Spleen (tissue), 11 donors: Measurements from ENCODE around the gene DHX29. TPM values are rescaled to one million over a fixed set of nuclear protein-coding genes. Genes with fewer than 3 reads are reported as not detected.

Experiments used
- DNase-seq: peaks from one replicate; pipeline ENCODE4 v3.0.0-alpha.2; 2020
- H3K27ac ChIP-seq, 8 donors: fragments of 200-600 bp; sonication (generic) in 7 of 8; 1 replicate in 4 of 8; 2 replicates in 4 of 8; pipeline versions ENCODE4 v1.5.0 to v1.8.0; 2016 to 2021; ENCODE audit warnings: inconsistent platforms in 4 of 8, mild to moderate bottlenecking in 4 of 8, moderate library complexity in 1 of 8
- H3K27me3 ChIP-seq, 7 donors: fragments of 200-600 bp; sonication (generic) in 6 of 7; replicated peaks in 1 of 7; 1 replicate in 4 of 7; 2 replicates in 3 of 7; pipeline versions ENCODE4 v1.5.0 to v1.8.0; 2016 to 2021; ENCODE audit warnings: inconsistent platforms in 3 of 7, mild to moderate bottlenecking in 1 of 7
- H3K36me3 ChIP-seq, 6 donors: fragments of 200-600 bp; sonication (generic) in 5 of 6; 1 replicate in 4 of 6; 2 replicates in 2 of 6; pipeline versions ENCODE4 v1.5.0 to v1.8.0; 2016 to 2021; ENCODE audit warnings: inconsistent platforms in 2 of 6
- H3K4me1 ChIP-seq, 6 donors: fragments of 200-600 bp; sonication (generic) in 5 of 6; 1 replicate in 3 of 6; 2 replicates in 3 of 6; pipeline versions ENCODE4 v1.5.0 to v1.8.0; 2016 to 2021; ENCODE audit warnings: inconsistent platforms in 3 of 6
- H3K4me3 ChIP-seq, 8 donors: fragments of 200-600 bp; sonication (generic) in 7 of 8; 1 replicate in 4 of 8; 2 replicates in 4 of 8; pipeline versions ENCODE4 v1.5.0 to v1.8.0; 2016 to 2021; ENCODE audit warnings: inconsistent platforms in 4 of 8, mild to moderate bottlenecking in 4 of 8, moderate library complexity in 2 of 8
- H3K9me3 ChIP-seq, 8 donors: fragments of 200-600 bp; sonication (generic) in 7 of 8; 1 replicate in 4 of 8; 2 replicates in 4 of 8; pipeline versions ENCODE4 v1.5.0 to v1.8.0; 2016 to 2021; ENCODE audit warnings: inconsistent platforms in 4 of 8
- POLR2A ChIP-seq, 3 donors: fragments of 450-650 bp; IDR thresholded peaks; one replicate each; pipeline ENCODE4 v1.5.1; 2017; ENCODE audit warnings: antibody characterized with exemption in 3 of 3, mild to moderate bottlenecking in 1 of 3
- POLR2AphosphoS5 ChIP-seq, 3 donors: sonication (generic); formaldehyde crosslinking; IDR thresholded peaks; one replicate each; pipeline ENCODE4 v1.5.1; 2017; ENCODE audit warnings: antibody characterized with exemption in 3 of 3
- WGBS, 5 donors: extraction: QIAGEN DNeasy Blood & Tissue Kit in 3 of 5; methylation state at CpG; one replicate each; pipeline versions ENCODE4 v1.1.5 to v1.1.7; 2013 to 2018; 5-methylcytosine and 5-hydroxymethylcytosine counted together
- intact Hi-C: fragments of 100-400 bp; cut with DNase I; formaldehyde crosslinking; loops from one replicate; pipeline ENCODE4 v1.15.0; 2023; ENCODE audit warnings: low total_unique reads
- polyA plus RNA-seq, 3 donors: library from polyadenylated mRNA; stranded (reverse); fragments of 200-250 nt; gene quantifications; one replicate each; pipeline ENCODE4 v1.2.1, GENCODE V29; 2013
- total RNA-seq, 7 donors: library from RNA; depleted of rRNA in 3 of 7; stranded (reverse); fragments of >200 nt in 3 of 7; fragmentation: NEBNext Ultra II Directional in 4 of 7; extraction: Animal tissue kit (Norgen Biotek cat#: 25700) in 4 of 7; gene quantifications; one replicate each; pipeline versions ENCODE4 v1.1.0 to v1.2.1, GENCODE V29; 2016 to 2021
- TF ChIP-seq, protein P1 (sequence below), 11 experiments: fragments of 200-600 bp in 7 of 11; fragments of 450-650 bp in 4 of 11; sonication (generic) in 4 of 11; IDR thresholded peaks in 8 of 11; conservative IDR thresholded peaks in 3 of 11; 1 replicate in 7 of 11; 2 replicates in 4 of 11; pipeline versions ENCODE4 v1.4.0 to v1.8.0; 2016 to 2021; ENCODE audit warnings: antibody characterized with exemption in 11 of 11, inconsistent platforms in 4 of 11, mild to moderate bottlenecking in 1 of 11
- donor health status: healthy with polysubstance abuse.
- donor health status: DM: no; HTN: no; CAD: no; lungs with moderate emphysema.
- donor health status: DM: no; HTN: no; CAD: no.
- donor health status: Bipolar disorder and iron deficiency.
- donor health status: healthy.
- donor health status: DM: no; HTN: no; CAD: no.
- donor health status: DM: yes; HTN: yes; CAD: no.

The DHX29 gene
- total and polyA plus RNA-seq, 10 donors = 4.5 to 27.0 (median 17.5) TPM

DNA sequence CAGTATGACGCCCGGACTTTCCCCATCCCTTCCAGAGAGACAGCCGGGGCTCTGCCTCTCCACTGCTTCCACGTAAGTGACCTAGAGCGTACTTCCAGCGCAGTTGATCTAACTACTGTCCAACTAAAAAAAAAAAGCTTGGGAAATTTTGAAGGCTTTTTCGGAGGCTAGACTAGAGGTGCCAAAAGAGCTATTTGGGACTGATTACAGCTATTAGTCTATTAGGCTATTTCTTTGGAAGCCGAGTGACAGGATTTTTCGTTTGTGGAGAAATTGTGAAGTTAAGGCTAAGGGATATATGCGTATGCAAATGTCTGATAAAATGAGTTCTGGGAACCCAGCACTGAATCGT, 75.6 kb downstream of the DHX29 start:
- Histone ChIP-seq H3K36me3 (no peaks in the 10 kb centered on the region), H3K4me3 (peak overlapping the region in 7 of 8 donors; percentile 15 to 83 (median 63)), H3K4me1 (peaks cover 40 to 54% (median 49%) of the 10 kb centered on the region in 6 donors), H3K9me3 (no peaks in the 10 kb centered on the region), H3K27ac (no peak overlapping the region), H3K27me3 (peaks cover 42 to 100% (median 95%) of the 10 kb centered on the region in 7 donors)
- intact Hi-C loops = no loop called here
- WGBS, 5 donors = 2 to 7% (median 5%) methylated on average over 11 of the region's 11 CpGs
- no peak for DNase-seq
- no peak for TF ChIP-seq POLR2AphosphoS5 (IDR thresholded peaks at IDR 0.05)
- TF ChIP-seq, protein P1, sequence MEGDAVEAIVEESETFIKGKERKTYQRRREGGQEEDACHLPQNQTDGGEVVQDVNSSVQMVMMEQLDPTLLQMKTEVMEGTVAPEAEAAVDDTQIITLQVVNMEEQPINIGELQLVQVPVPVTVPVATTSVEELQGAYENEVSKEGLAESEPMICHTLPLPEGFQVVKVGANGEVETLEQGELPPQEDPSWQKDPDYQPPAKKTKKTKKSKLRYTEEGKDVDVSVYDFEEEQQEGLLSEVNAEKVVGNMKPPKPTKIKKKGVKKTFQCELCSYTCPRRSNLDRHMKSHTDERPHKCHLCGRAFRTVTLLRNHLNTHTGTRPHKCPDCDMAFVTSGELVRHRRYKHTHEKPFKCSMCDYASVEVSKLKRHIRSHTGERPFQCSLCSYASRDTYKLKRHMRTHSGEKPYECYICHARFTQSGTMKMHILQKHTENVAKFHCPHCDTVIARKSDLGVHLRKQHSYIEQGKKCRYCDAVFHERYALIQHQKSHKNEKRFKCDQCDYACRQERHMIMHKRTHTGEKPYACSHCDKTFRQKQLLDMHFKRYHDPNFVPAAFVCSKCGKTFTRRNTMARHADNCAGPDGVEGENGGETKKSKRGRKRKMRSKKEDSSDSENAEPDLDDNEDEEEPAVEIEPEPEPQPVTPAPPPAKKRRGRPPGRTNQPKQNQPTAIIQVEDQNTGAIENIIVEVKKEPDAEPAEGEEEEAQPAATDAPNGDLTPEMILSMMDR (IDR thresholded peaks at IDR 0.05 in 8 of 11, conservative IDR thresholded peaks at IDR 0.05 in 3 of 11) = no peak
- TF ChIP-seq POLR2A (IDR thresholded peaks at IDR 0.05) = no peak

DNA sequence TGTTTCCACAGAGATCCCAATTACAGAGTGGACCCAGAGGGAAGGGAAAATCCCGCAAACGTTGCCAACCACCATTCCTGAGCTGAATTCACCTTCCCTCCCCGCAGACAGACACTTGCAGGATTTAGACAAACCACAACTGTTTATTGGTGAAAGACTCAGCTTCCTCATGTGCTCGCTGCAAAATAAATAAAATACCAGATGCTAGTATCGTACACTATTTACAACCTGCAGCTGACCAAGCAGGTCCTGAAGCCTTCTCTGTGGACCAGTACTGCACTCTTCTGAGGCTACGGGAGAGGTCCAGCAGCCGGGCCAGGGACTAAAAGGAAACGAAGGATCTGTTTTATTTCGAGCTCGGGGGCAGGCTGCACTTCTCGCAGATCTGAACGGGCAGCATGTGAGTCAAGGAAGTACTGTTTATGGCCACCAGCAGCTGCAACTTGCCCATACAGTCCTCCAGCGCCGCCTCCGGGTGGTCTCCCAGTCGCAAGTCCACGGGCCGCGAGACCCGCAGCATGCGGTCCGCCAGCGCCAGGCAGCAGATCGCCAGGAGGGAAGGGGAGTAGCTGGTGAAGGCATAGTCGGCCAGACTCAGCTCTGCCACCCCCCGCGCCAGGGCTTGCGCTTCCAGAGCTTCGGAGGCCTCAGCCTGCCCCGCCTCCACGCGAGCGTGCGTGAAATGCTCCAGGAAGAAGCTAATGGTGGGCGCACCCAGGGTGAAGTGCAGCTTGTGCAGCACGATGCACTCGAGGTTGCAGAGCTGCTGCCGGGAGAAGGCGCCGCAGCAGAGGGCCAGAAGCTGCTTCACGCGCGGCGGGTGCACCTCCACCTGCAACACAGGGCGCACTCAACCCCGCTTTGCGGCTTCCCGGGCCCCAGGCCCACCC, 76.2 kb downstream of the DHX29 start:
- 2 to 3% (median 3%) methylated on average over 26 to 48 of the region's 48 CpGs for WGBS, 5 donors

DNA sequence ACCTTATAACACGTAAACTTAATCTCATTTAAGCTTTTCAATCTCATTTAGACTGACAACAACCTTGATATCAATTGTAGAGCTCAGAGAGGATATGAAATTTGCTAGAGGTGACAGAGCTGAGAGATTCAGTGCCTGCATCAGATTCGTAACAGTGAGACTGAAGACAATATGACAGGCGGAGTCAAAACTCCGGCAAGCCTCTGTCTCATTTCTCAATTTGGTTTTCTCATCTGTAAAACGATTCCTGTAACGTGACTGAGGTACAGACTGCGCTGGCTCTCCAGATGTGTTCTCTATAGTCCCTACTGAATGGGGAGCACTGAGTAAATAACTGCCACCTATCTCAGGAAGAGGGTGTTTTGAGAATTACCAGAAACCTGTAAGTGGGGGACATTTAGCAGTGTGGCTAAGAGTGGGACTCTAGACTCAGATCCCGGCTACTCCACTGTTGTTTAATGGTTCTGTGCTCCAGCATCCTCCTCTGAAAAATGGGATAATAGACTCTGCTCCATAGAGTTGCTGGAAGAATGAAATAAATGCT, 77.3 kb downstream of the DHX29 start:
- intact Hi-C loops = no loop called here
- Histone ChIP-seq H3K9me3 (no peaks in the 10 kb centered on the region), H3K36me3 (no peaks in the 10 kb centered on the region), H3K27ac (no peak overlapping the region), H3K27me3 (peaks cover 47 to 100% (median 100%) of the 10 kb centered on the region in 7 donors), H3K4me1 (peaks cover 46 to 66% (median 59%) of the 10 kb centered on the region in 6 donors), H3K4me3 (no peak overlapping the region)
- TF ChIP-seq POLR2AphosphoS5 (IDR thresholded peaks at IDR 0.05) (no peak), POLR2A (IDR thresholded peaks at IDR 0.05) (no peak)
- TF ChIP-seq, protein P1 (IDR thresholded peaks at IDR 0.05 in 8 of 11, conservative IDR thresholded peaks at IDR 0.05 in 3 of 11) = no peak
- no peak for DNase-seq
- WGBS, 5 donors = 31 to 41% (median 34%) methylated on average over 8 of the region's 8 CpGs

More for the DNA sequence above, 76.2 kb downstream of the DHX29 start:
- H3K9me3 ChIP-seq = no peaks in the 10 kb centered on the region
- DNase-seq = no peak
- TF ChIP-seq POLR2AphosphoS5 (IDR thresholded peaks at IDR 0.05) = peak in 1 of 3 donors; percentile 27
- TF ChIP-seq, protein P1 (IDR thresholded peaks at IDR 0.05 in 8 of 11, conservative IDR thresholded peaks at IDR 0.05 in 3 of 11) = no peak
- peak overlapping the region in 7 of 8 donors; percentile 15 to 83 (median 55) for H3K4me3 ChIP-seq
- no peak overlapping the region for H3K27ac ChIP-seq
- peaks cover 42 to 100% (median 95%) of the 10 kb centered on the region in 7 donors for H3K27me3 ChIP-seq
- intact Hi-C loops = no loop called here
- H3K36me3 ChIP-seq = no peaks in the 10 kb centered on the region
- peaks cover 46 to 60% (median 56%) of the 10 kb centered on the region in 6 donors for H3K4me1 ChIP-seq
